ENCODE results near the gene SFXN1. TPM values are rescaled to one million over a fixed set of nuclear protein-coding genes. Genes with fewer than 3 reads are reported as not detected.

The SFXN1 gene
- polyA plus RNA-seq, 1 experiment, result 126 TPM

- no peak for TF ChIP-seq CTCF (IDR thresholded peaks at IDR 0.05; ENCODE audit: low read depth, low read length)
- ChIA-PET POLR2A (no interaction called here), CTCF (no interaction called here)
Observed at GRCh38 chr5:175544108-175544511, 65.8 kb downstream of the SFXN1 start.

GRCh38 chr5:175544586-175544985 is 66.2 kb downstream of the SFXN1 start:
- peaks cover 5% of the 10 kb centered on the region for H3K27me3 ChIP-seq (ENCODE audit: control insufficient read depth, insufficient read depth, low read length)
- CTCF ChIA-PET, result interaction anchor here (2.0 kb wide), 1 partner anchor 11 kb away, joined by 5 read pairs; no protein-coding TSS in a partner anchor
- no peak for TF ChIP-seq CTCF (IDR thresholded peaks at IDR 0.05; ENCODE audit: low read depth, low read length)
- POLR2A ChIA-PET, result no interaction called here
- no peak for DNase-seq (ENCODE audit: low read depth, low spot score)
- H3K4me3 ChIP-seq (ENCODE audit: low read depth, low read length), result no peak overlapping the region
- no peak overlapping the region for H3K27ac ChIP-seq (ENCODE audit: low read depth, low read length)
- no peaks in the 10 kb centered on the region for H3K9me3 ChIP-seq (ENCODE audit: control insufficient read depth, insufficient read depth, low read length)

More at GRCh38 chr5:175544108-175544511, 65.8 kb downstream of the SFXN1 start:
- DNase-seq (ENCODE audit: low read depth, low spot score), result no peak
- Histone ChIP-seq H3K27me3 (ENCODE audit: control insufficient read depth, insufficient read depth, low read length) (peaks cover 5% of the 10 kb centered on the region), H3K4me3 (ENCODE audit: low read depth, low read length) (no peak overlapping the region), H3K27ac (ENCODE audit: low read depth, low read length) (no peak overlapping the region), H3K9me3 (ENCODE audit: control insufficient read depth, insufficient read depth, low read length) (no peaks in the 10 kb centered on the region)

- Histone ChIP-seq H3K4me3 (ENCODE audit: low read depth, low read length) (no peak overlapping the region), H3K27me3 (ENCODE audit: control insufficient read depth, insufficient read depth, low read length) (peaks cover 3% of the 10 kb centered on the region), H3K27ac (ENCODE audit: low read depth, low read length) (no peak overlapping the region), H3K9me3 (ENCODE audit: control insufficient read depth, insufficient read depth, low read length) (no peaks in the 10 kb centered on the region)
- TF ChIP-seq CTCF (IDR thresholded peaks at IDR 0.05; ENCODE audit: low read depth, low read length), result no peak
- POLR2A ChIA-PET, result no interaction called here
- CTCF ChIA-PET, result no interaction called here
- no peak for DNase-seq (ENCODE audit: low read depth, low spot score)
Observed at GRCh38 chr5:175547842-175548241, 69.5 kb downstream of the SFXN1 start.

GRCh38 chr5:175548626-175549311 is 70.4 kb downstream of the SFXN1 start:
- ChIA-PET POLR2A (no interaction called here), CTCF (interaction anchor here (1.2 kb wide), 1 partner anchor 181 kb away, joined by 3 read pairs; no protein-coding TSS in a partner anchor)
- no peak overlapping the region for H3K4me3 ChIP-seq (ENCODE audit: low read depth, low read length)
- no peaks in the 10 kb centered on the region for H3K9me3 ChIP-seq (ENCODE audit: control insufficient read depth, insufficient read depth, low read length)
- H3K27me3 ChIP-seq (ENCODE audit: control insufficient read depth, insufficient read depth, low read length), result peaks cover 3% of the 10 kb centered on the region
- H3K27ac ChIP-seq (ENCODE audit: low read depth, low read length), result no peak overlapping the region
- TF ChIP-seq CTCF (IDR thresholded peaks at IDR 0.05; ENCODE audit: low read depth, low read length), result no peak
- DNase-seq (ENCODE audit: low read depth, low spot score), result no peak

GRCh38 chr5:175550055-175550805 is 71.9 kb downstream of the SFXN1 start:
- CTCF ChIA-PET, result interaction anchor here (0.9 to 1.2 kb wide), 2 partner anchors 12 to 16 kb away, joined by 4 to 8 read pairs; no protein-coding TSS in a partner anchor
- H3K9me3 ChIP-seq (ENCODE audit: control insufficient read depth, insufficient read depth, low read length), result no peaks in the 10 kb centered on the region; the same call in 1 of the 2 replicates
- no peak overlapping the region for H3K27ac ChIP-seq (ENCODE audit: low read depth, low read length)
- TF ChIP-seq CTCF (IDR thresholded peaks at IDR 0.05; ENCODE audit: low read depth, low read length), result no peak
- POLR2A ChIA-PET, result no interaction called here
- no peak for DNase-seq (ENCODE audit: low read depth, low spot score)
- H3K4me3 ChIP-seq (ENCODE audit: low read depth, low read length), result no peak overlapping the region
- H3K27me3 ChIP-seq (ENCODE audit: control insufficient read depth, insufficient read depth, low read length), result no peaks in the 10 kb centered on the region
